ENCODE data around the gene GOLGA8B.
"Not testable (repeated sequence)": the region's sequence is repeated elsewhere in the genome, so short reads cannot be mapped to it uniquely, and the experiment has no call there.

Gene GOLGA8B

GRCh38 chr15:34598799-34599585 lies 15.5 kb upstream of the GOLGA8B start:
- H3K4me3 ChIP-seq (ENCODE audit: low read depth, low read length): no peak overlapping the region

GRCh38 chr15:34597316-34597715 lies 13.9 kb upstream of the GOLGA8B start:
- no peak overlapping the region for H3K4me3 ChIP-seq (ENCODE audit: low read depth, low read length)

- H3K4me3 ChIP-seq (ENCODE audit: low read depth, low read length): no peak overlapping the region
These were observed 10.9 kb upstream of the GOLGA8B start for GRCh38 chr15:34594361-34594760.

- H3K4me3 ChIP-seq (ENCODE audit: low read depth, low read length): no peak overlapping the region
These were observed 7.9 kb upstream of the GOLGA8B start for GRCh38 chr15:34591306-34591705.

GRCh38 chr15:34588046-34588674 lies 4.7 kb upstream of the GOLGA8B start:
- H3K4me3 ChIP-seq (ENCODE audit: low read depth, low read length): no peak overlapping the region

GRCh38 chr15:34585966-34586365 lies 2.5 kb upstream of the GOLGA8B start:
- H3K4me3 ChIP-seq (ENCODE audit: low read depth, low read length): not testable (repeated sequence)

GRCh38 chr15:34584996-34585395 lies 1.5 kb upstream of the GOLGA8B start:
- H3K4me3 ChIP-seq (ENCODE audit: low read depth, low read length): no peak overlapping the region

- peak overlapping the region; percentile 57 for H3K4me3 ChIP-seq (ENCODE audit: low read depth, low read length)
These were observed 848 bp upstream of the GOLGA8B start for GRCh38 chr15:34584330-34584668.

- H3K4me3 ChIP-seq (ENCODE audit: low read depth, low read length): peak overlapping the region; percentile 57
These were observed 735 bp downstream of the GOLGA8B start for GRCh38 chr15:34582461-34583371.

GRCh38 chr15:34581687-34582460 lies 1.6 kb downstream of the GOLGA8B start:
- H3K4me3 ChIP-seq (ENCODE audit: low read depth, low read length): peak overlapping the region; percentile 57

- H3K4me3 ChIP-seq (ENCODE audit: low read depth, low read length): no peak overlapping the region
These were observed 2.4 kb downstream of the GOLGA8B start for GRCh38 chr15:34581043-34581365.

- H3K4me3 ChIP-seq (ENCODE audit: low read depth, low read length): not testable (repeated sequence)
These were observed 3.0 kb downstream of the GOLGA8B start for GRCh38 chr15:34580251-34581042.

GRCh38 chr15:34578283-34578674 lies 5.2 kb downstream of the GOLGA8B start:
- H3K4me3 ChIP-seq (ENCODE audit: low read depth, low read length): no peak overlapping the region

- not testable (repeated sequence) for H3K4me3 ChIP-seq (ENCODE audit: low read depth, low read length)
These were observed 5.7 kb downstream of the GOLGA8B start for GRCh38 chr15:34577658-34578282.

GRCh38 chr15:34575035-34575434 lies 8.4 kb downstream of the GOLGA8B start:
- not testable (repeated sequence) for H3K4me3 ChIP-seq (ENCODE audit: low read depth, low read length)

GRCh38 chr15:34572921-34573320 lies 10.5 kb downstream of the GOLGA8B start:
- not testable (repeated sequence) for H3K4me3 ChIP-seq (ENCODE audit: low read depth, low read length)

- H3K4me3 ChIP-seq (ENCODE audit: low read depth, low read length): not testable (repeated sequence)
These were observed 11.3 kb downstream of the GOLGA8B start for GRCh38 chr15:34572019-34572641.

- not testable (repeated sequence) for H3K4me3 ChIP-seq (ENCODE audit: low read depth, low read length)
These were observed 13.6 kb downstream of the GOLGA8B start for GRCh38 chr15:34569670-34570396.

- H3K4me3 ChIP-seq (ENCODE audit: low read depth, low read length): not testable (repeated sequence)
These were observed 16.3 kb downstream of the GOLGA8B start for GRCh38 chr15:34567174-34567573.

Data from iPS-11a (cell line).